ENCODE measurements around the gene TRPM6. TPM values are rescaled to one million over a fixed set of nuclear protein-coding genes. Genes with fewer than 3 reads are reported as not detected.

TRPM6 gene
- total RNA-seq, 1 donor from 2014 or later: 0.05 TPM

- H3K36me3 Mint-ChIP-seq (ENCODE audit: low read depth): no peaks in the 10 kb centered on the region
- H3K27me3 Mint-ChIP-seq (ENCODE audit: insufficient read depth): peaks cover 9% of the 10 kb centered on the region
- no peaks in the 10 kb centered on the region for H3K4me1 Mint-ChIP-seq (ENCODE audit: low read depth)
- no peak overlapping the region for H3K27ac Mint-ChIP-seq
- no peaks in the 10 kb centered on the region for H3K9me3 Mint-ChIP-seq
- DNase-seq (ENCODE audit: low spot score): no peak
- no peak overlapping the region for H3K4me3 Mint-ChIP-seq
- intact Hi-C loops (cut with micrococcal nuclease): no loop called here
Observed at GRCh38 chr9:74721696-74722660, 165.7 kb downstream of the TRPM6 start.

- Mint-ChIP-seq H3K36me3 (ENCODE audit: low read depth) (no peaks in the 10 kb centered on the region), H3K4me1 (ENCODE audit: low read depth) (no peaks in the 10 kb centered on the region), H3K27me3 (ENCODE audit: insufficient read depth) (peaks cover 3% of the 10 kb centered on the region), H3K4me3 (no peak overlapping the region), H3K27ac (no peak overlapping the region), H3K9me3 (no peaks in the 10 kb centered on the region)
- intact Hi-C loops (cut with micrococcal nuclease): no loop called here
- no peak for DNase-seq (ENCODE audit: low spot score)
Observed at GRCh38 chr9:74719306-74719705, 168.4 kb downstream of the TRPM6 start.

- Mint-ChIP-seq H3K36me3 (ENCODE audit: low read depth) (no peaks in the 10 kb centered on the region), H3K4me3 (no peak overlapping the region), H3K9me3 (no peaks in the 10 kb centered on the region), H3K4me1 (ENCODE audit: low read depth) (no peaks in the 10 kb centered on the region), H3K27ac (no peak overlapping the region), H3K27me3 (ENCODE audit: insufficient read depth) (peaks cover 3% of the 10 kb centered on the region)
- no peak for DNase-seq (ENCODE audit: low spot score)
- intact Hi-C loops (cut with micrococcal nuclease): no loop called here
Observed at GRCh38 chr9:74718709-74719108, 169.0 kb downstream of the TRPM6 start.

GRCh38 chr9:74711341-74711740 lies 176.4 kb downstream of the TRPM6 start:
- H3K27me3 Mint-ChIP-seq (ENCODE audit: insufficient read depth): no peaks in the 10 kb centered on the region
- no peaks in the 10 kb centered on the region for H3K9me3 Mint-ChIP-seq
- no peaks in the 10 kb centered on the region for H3K36me3 Mint-ChIP-seq (ENCODE audit: low read depth)
- intact Hi-C loops (cut with micrococcal nuclease): no loop called here
- no peak overlapping the region for H3K27ac Mint-ChIP-seq
- no peak overlapping the region for H3K4me3 Mint-ChIP-seq
- H3K4me1 Mint-ChIP-seq (ENCODE audit: low read depth): no peaks in the 10 kb centered on the region
- no peak for DNase-seq (ENCODE audit: low spot score)

- no peak overlapping the region for H3K27ac Mint-ChIP-seq
- no peak overlapping the region for H3K4me3 Mint-ChIP-seq
- no peaks in the 10 kb centered on the region for H3K4me1 Mint-ChIP-seq (ENCODE audit: low read depth)
- H3K9me3 Mint-ChIP-seq: no peaks in the 10 kb centered on the region
- intact Hi-C loops (cut with micrococcal nuclease): no loop called here
- DNase-seq (ENCODE audit: low spot score): no peak
- H3K36me3 Mint-ChIP-seq (ENCODE audit: low read depth): no peaks in the 10 kb centered on the region
- peaks cover 11% of the 10 kb centered on the region for H3K27me3 Mint-ChIP-seq (ENCODE audit: insufficient read depth)
Observed at GRCh38 chr9:74697535-74697934, 190.2 kb downstream of the TRPM6 start.

GRCh38 chr9:74696520-74696919 lies 191.2 kb downstream of the TRPM6 start:
- H3K4me1 Mint-ChIP-seq (ENCODE audit: low read depth): no peaks in the 10 kb centered on the region
- H3K27me3 Mint-ChIP-seq (ENCODE audit: insufficient read depth): peaks cover 9% of the 10 kb centered on the region
- DNase-seq (ENCODE audit: low spot score): no peak
- H3K4me3 Mint-ChIP-seq: no peak overlapping the region
- intact Hi-C loops (cut with micrococcal nuclease): no loop called here
- H3K36me3 Mint-ChIP-seq (ENCODE audit: low read depth): no peaks in the 10 kb centered on the region
- H3K9me3 Mint-ChIP-seq: no peaks in the 10 kb centered on the region
- no peak overlapping the region for H3K27ac Mint-ChIP-seq

GRCh38 chr9:74691058-74691457 lies 196.7 kb downstream of the TRPM6 start:
- no peak overlapping the region for H3K4me3 Mint-ChIP-seq
- intact Hi-C loops (cut with micrococcal nuclease): no loop called here
- no peak for DNase-seq (ENCODE audit: low spot score)
- H3K36me3 Mint-ChIP-seq (ENCODE audit: low read depth): no peaks in the 10 kb centered on the region
- H3K27ac Mint-ChIP-seq: no peak overlapping the region
- no peaks in the 10 kb centered on the region for H3K4me1 Mint-ChIP-seq (ENCODE audit: low read depth)
- H3K9me3 Mint-ChIP-seq: no peaks in the 10 kb centered on the region
- peaks cover 11% of the 10 kb centered on the region for H3K27me3 Mint-ChIP-seq (ENCODE audit: insufficient read depth)

- Mint-ChIP-seq H3K9me3 (no peaks in the 10 kb centered on the region), H3K4me3 (no peak overlapping the region), H3K36me3 (ENCODE audit: low read depth) (no peaks in the 10 kb centered on the region), H3K27ac (no peak overlapping the region), H3K4me1 (ENCODE audit: low read depth) (no peaks in the 10 kb centered on the region), H3K27me3 (ENCODE audit: insufficient read depth) (peaks cover 14% of the 10 kb centered on the region)
- no peak for DNase-seq (ENCODE audit: low spot score)
- intact Hi-C loops (cut with micrococcal nuclease): no loop called here
Observed at GRCh38 chr9:74683322-74683721, 204.4 kb downstream of the TRPM6 start.

GRCh38 chr9:74681906-74682305 lies 205.8 kb downstream of the TRPM6 start:
- H3K4me3 Mint-ChIP-seq: no peak overlapping the region
- H3K27me3 Mint-ChIP-seq (ENCODE audit: insufficient read depth): peaks cover 9% of the 10 kb centered on the region
- no peak overlapping the region for H3K27ac Mint-ChIP-seq
- DNase-seq (ENCODE audit: low spot score): no peak
- no peaks in the 10 kb centered on the region for H3K36me3 Mint-ChIP-seq (ENCODE audit: low read depth)
- H3K9me3 Mint-ChIP-seq: no peaks in the 10 kb centered on the region
- intact Hi-C loops (cut with micrococcal nuclease): no loop called here
- H3K4me1 Mint-ChIP-seq (ENCODE audit: low read depth): no peaks in the 10 kb centered on the region

GRCh38 chr9:74674077-74674476 lies 213.6 kb downstream of the TRPM6 start:
- Mint-ChIP-seq H3K4me1 (ENCODE audit: low read depth) (no peaks in the 10 kb centered on the region), H3K27me3 (ENCODE audit: insufficient read depth) (no peaks in the 10 kb centered on the region), H3K4me3 (no peak overlapping the region), H3K9me3 (no peaks in the 10 kb centered on the region), H3K27ac (no peak overlapping the region), H3K36me3 (ENCODE audit: low read depth) (no peaks in the 10 kb centered on the region)
- no peak for DNase-seq (ENCODE audit: low spot score)
- intact Hi-C loops (cut with micrococcal nuclease): no loop called here

Other genes with a start within 250 kb of the TRPM6 start
- gene C9orf40, start 65.0 kb upstream of the TRPM6 start, total RNA-seq: 18.1 and 18.3 TPM in 2 replicates
- 37.7 and 45.6 TPM in 2 replicates for gene CARNMT1, start 140.4 kb upstream of the TRPM6 start, total RNA-seq
- 7.1 and 9.2 TPM in 2 replicates for gene NMRK1, start 200.2 kb upstream of the TRPM6 start, total RNA-seq
- gene OSTF1, start 200.6 kb upstream of the TRPM6 start, total RNA-seq: 49.5 and 53.6 TPM in 2 replicates

Measured in activated T-helper 1 cell treated with anti-CD3 and anti-CD28 coated beads, Interleukin-12 subunit alpha, Interleukin-12 subunit beta, Interleukin-2, Interleukin-4 antibody, amounts not matched to agents 30 ng/mL and 10 ng/mL and 1 ng/mL, durations not matched to agents 14 hours and 24 hours and 36 hours (primary cell).